Stomach (tissue), 4 donors: ENCODE results near the gene XRCC5.

ENCODE experiments used
- POLR2A ChIP-seq, 4 donors: fragments of 450-650 bp; IDR thresholded peaks; one replicate each; pipeline ENCODE4 v1.6.1; 2016; ENCODE audit warnings: antibody characterized with exemption in 4 of 4, control low read depth in 2 of 4, mild to moderate bottlenecking in 1 of 4, moderate library complexity in 1 of 4
- TF ChIP-seq, protein P1 (sequence below), 7 experiments: fragments of 450-650 bp in 4 of 7; fragments of 200-600 bp in 3 of 7; sonication (generic) in 3 of 7; IDR thresholded peaks; one replicate each; pipeline ENCODE4 v1.5.1; 2016 to 2019; ENCODE audit warnings: antibody characterized with exemption in 7 of 7, control low read depth in 2 of 7, mild to moderate bottlenecking in 1 of 7

DNA sequence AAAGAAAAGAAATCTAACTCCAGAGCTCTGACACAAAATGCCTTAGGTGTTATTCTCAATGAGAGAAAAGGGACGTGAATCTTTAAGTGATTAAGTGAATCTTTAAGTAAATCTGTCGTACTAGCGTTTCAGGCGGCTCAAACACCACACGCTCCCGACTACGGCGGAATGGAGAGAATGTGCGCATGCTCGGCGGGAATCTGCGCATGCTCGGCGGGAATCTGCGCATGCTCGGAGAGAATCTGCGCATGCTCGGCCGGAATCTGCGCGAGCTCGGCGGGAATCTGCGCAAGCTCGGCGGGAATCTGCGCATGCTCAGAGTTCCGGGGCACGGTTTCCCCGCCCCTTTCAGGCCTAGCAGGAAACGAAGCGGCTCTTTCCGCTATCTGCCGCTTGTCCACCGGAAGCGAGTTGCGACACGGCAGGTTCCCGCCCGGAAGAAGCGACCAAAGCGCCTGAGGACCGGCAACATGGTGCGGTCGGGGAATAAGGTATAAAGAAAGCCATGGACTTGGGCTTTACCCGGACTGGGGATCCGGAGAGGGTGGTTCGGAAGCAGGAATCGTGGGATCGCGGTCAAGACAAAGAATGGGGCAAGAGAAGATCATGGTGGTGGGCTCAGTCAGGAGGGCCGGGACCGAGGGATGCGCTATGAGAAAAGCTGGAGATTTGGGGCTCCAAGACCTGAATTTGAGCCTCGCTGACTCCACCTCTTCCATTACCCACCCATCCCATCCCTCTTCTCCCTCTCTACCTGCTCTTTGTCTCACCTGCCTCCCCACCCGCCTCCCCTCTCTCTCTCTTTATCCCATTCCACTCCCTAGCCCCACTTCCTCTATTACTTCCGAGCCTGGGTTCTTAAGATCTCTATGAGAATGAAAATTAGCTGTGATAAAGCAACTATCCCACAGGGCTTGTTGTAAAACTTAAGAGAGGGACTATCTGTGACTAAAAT, at the start of gene XRCC5:
- TF ChIP-seq, protein P1, sequence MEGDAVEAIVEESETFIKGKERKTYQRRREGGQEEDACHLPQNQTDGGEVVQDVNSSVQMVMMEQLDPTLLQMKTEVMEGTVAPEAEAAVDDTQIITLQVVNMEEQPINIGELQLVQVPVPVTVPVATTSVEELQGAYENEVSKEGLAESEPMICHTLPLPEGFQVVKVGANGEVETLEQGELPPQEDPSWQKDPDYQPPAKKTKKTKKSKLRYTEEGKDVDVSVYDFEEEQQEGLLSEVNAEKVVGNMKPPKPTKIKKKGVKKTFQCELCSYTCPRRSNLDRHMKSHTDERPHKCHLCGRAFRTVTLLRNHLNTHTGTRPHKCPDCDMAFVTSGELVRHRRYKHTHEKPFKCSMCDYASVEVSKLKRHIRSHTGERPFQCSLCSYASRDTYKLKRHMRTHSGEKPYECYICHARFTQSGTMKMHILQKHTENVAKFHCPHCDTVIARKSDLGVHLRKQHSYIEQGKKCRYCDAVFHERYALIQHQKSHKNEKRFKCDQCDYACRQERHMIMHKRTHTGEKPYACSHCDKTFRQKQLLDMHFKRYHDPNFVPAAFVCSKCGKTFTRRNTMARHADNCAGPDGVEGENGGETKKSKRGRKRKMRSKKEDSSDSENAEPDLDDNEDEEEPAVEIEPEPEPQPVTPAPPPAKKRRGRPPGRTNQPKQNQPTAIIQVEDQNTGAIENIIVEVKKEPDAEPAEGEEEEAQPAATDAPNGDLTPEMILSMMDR (IDR thresholded peaks at IDR 0.05), result peak in 1 of 7 experiments; percentile 25
- no peak for TF ChIP-seq POLR2A (IDR thresholded peaks at IDR 0.05)
